Stimulated activated CD4-positive, alpha-beta T cell treated with anti-CD3 and anti-CD28 coated beads, Interleukin-1b, Interleukin-23, amount 100 ng/mL, for 24 hours (primary cell): Measurements from ENCODE around the gene SLC7A10.
"Not testable (repeated sequence)": the region's sequence is repeated elsewhere in the genome, so short reads cannot be mapped to it uniquely, and the experiment has no call there.

Experiments used
- DNase-seq, 4 experiments: peaks; one replicate each; pipeline ENCODE4 v3.0.0-alpha.2; 2020; ENCODE audit warnings: low read depth in 4 of 4, low spot score in 1 of 4

Gene SLC7A10

GRCh38 chr19:33219261-33219815, 6.3 kb downstream of the SLC7A10 start:
- no peak for DNase-seq

GRCh38 chr19:33217881-33218280, 7.8 kb downstream of the SLC7A10 start:
- no peak for DNase-seq

GRCh38 chr19:33216198-33216830, 9.3 kb downstream of the SLC7A10 start:
- no peak for DNase-seq

- DNase-seq = no peak
Measured at GRCh38 chr19:33215438-33216197, 10.0 kb downstream of the SLC7A10 start.

- no peak for DNase-seq
Measured at GRCh38 chr19:33214596-33214995, 11.1 kb downstream of the SLC7A10 start.

- no peak for DNase-seq
Measured at GRCh38 chr19:33212436-33213172, 13.0 kb downstream of the SLC7A10 start.

- DNase-seq = no peak
Measured at GRCh38 chr19:33211794-33212435, 13.7 kb downstream of the SLC7A10 start.

GRCh38 chr19:33210266-33210940, 15.2 kb downstream of the SLC7A10 start:
- no peak for DNase-seq

GRCh38 chr19:33209850-33210230, 15.8 kb downstream of the SLC7A10 start:
- not testable (repeated sequence) for DNase-seq

- DNase-seq = no peak
Measured at GRCh38 chr19:33208904-33209849, 16.5 kb downstream of the SLC7A10 start.

GRCh38 chr19:33208371-33208895, 17.2 kb downstream of the SLC7A10 start:
- DNase-seq = no peak

GRCh38 chr19:33207903-33208302, 17.7 kb downstream of the SLC7A10 start:
- no peak for DNase-seq

- no peak for DNase-seq
Measured at GRCh38 chr19:33207040-33207620, 18.5 kb downstream of the SLC7A10 start.

- no peak for DNase-seq
Measured at GRCh38 chr19:33206261-33207039, 19.2 kb downstream of the SLC7A10 start.

GRCh38 chr19:33205531-33206260, 20.0 kb downstream of the SLC7A10 start:
- DNase-seq = no peak

GRCh38 chr19:33205110-33205509, 20.5 kb downstream of the SLC7A10 start:
- no peak for DNase-seq

- no peak for DNase-seq
Measured at GRCh38 chr19:33204136-33204973, 21.3 kb downstream of the SLC7A10 start.
